Testis (tissue), 3 donors: ENCODE data around the gene NAPG. TPM values are rescaled to one million over a fixed set of nuclear protein-coding genes. Genes with fewer than 3 reads are reported as not detected.
"Not testable (repeated sequence)": the region's sequence is repeated elsewhere in the genome, so short reads cannot be mapped to it uniquely, and the experiment has no call there.

Experiments used
- DNase-seq: peaks from one replicate; pipeline ENCODE4 v3.0.0-alpha.2; 2019
- H3K27ac ChIP-seq, 2 donors: fragments of 200-600 bp; sonication (generic); one replicate each; pipeline ENCODE4 v1.5.1; 2019
- H3K27me3 ChIP-seq: fragments of 200-600 bp; sonication (generic); one replicate; pipeline ENCODE4 v1.5.1; 2019
- H3K36me3 ChIP-seq: fragments of 200-600 bp; sonication (generic); one replicate; pipeline ENCODE4 v1.5.1; 2017; ENCODE audit warnings: low read depth; ENCODE audit errors: missing control alignments
- H3K4me1 ChIP-seq: fragments of 200-600 bp; sonication (generic); one replicate; pipeline ENCODE4 v1.5.1; 2019
- H3K4me3 ChIP-seq, 2 donors: fragments of 200-600 bp; sonication (generic); one replicate each; pipeline ENCODE4 v1.5.1; 2017 to 2019
- H3K9me3 ChIP-seq: fragments of 200-600 bp; sonication (generic); one replicate; pipeline ENCODE4 v1.5.1; 2017
- POLR2A ChIP-seq: fragments of 450-650 bp; IDR thresholded peaks from one replicate; pipeline ENCODE4 v1.6.1; 2017; ENCODE audit warnings: antibody characterized with exemption, mild to moderate bottlenecking, moderate library complexity
- WGBS, 2 donors: methylation state at CpG; one replicate each; pipeline ENCODE4 v1.1.5; 2018; 5-methylcytosine and 5-hydroxymethylcytosine counted together
- intact Hi-C: fragments of 100-400 bp; cut with DNase I; formaldehyde crosslinking; loops from one replicate; pipeline ENCODE4 v1.15.1; 2023; ENCODE audit warnings: low total_unique reads
- polyA plus RNA-seq: library from polyadenylated mRNA; stranded (reverse); fragments of 350-450 nt; fragmentation: Illumina TruSeq; extraction: RNeasy Lipid Tissue Mini Kit (QIAGEN cat#74804); gene quantifications from one replicate; pipeline ENCODE4 v1.2.3, GENCODE V29; 2014; ENCODE audit warnings: low read depth, low replicate concordance; ENCODE audit not compliant: insufficient read depth
- total RNA-seq, 2 donors: library from RNA; depleted of rRNA; stranded (reverse); fragments of >200 nt; gene quantifications; one replicate each; pipeline ENCODE4 v1.2.3, GENCODE V29; 2016
- TF ChIP-seq, protein P1 (sequence below), 3 experiments: fragments of 450-650 bp in 2 of 3; fragments of 200-600 bp in 1 of 3; sonication (generic) in 1 of 3; IDR thresholded peaks; one replicate each; pipeline ENCODE4 v1.5.1; 2016 to 2019; ENCODE audit warnings: antibody characterized with exemption in 3 of 3, mild to moderate bottlenecking in 2 of 3, moderate library complexity in 1 of 3

The NAPG gene
- total and polyA plus RNA-seq, 3 donors from 2014 or later = 19.5 to 40.3 (median 33.5) TPM

DNA sequence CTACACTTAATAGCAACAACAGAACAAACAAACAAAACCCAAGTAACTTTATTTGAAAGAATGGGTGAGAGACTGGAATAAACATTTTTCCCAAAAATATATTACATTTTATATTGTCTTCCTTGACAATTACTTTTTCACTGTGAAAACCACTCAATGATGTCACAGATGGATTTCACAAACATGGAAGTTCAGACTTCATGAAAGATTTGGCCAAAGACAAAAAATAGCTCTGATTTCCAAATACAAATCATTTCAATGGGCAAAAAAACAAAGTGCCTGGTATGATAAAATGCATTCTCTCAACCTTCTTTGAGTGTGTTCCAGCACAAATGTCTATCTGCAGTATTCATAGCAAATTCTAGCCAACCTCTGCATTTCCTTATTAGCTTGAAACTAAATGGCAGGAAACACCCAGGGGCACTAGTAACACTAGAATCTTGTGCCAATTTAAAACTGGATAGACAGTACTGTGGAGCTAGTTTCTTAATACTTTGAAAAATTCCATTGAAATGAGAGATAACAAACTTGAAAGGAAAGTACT lies 28.5 kb upstream of the NAPG start:
- H3K27me3 ChIP-seq = no peaks in the 10 kb centered on the region
- no peak overlapping the region for H3K27ac ChIP-seq
- no peaks in the 10 kb centered on the region for H3K36me3 ChIP-seq
- no peaks in the 10 kb centered on the region for H3K9me3 ChIP-seq
- intact Hi-C loops = no loop called here
- TF ChIP-seq, protein P1, sequence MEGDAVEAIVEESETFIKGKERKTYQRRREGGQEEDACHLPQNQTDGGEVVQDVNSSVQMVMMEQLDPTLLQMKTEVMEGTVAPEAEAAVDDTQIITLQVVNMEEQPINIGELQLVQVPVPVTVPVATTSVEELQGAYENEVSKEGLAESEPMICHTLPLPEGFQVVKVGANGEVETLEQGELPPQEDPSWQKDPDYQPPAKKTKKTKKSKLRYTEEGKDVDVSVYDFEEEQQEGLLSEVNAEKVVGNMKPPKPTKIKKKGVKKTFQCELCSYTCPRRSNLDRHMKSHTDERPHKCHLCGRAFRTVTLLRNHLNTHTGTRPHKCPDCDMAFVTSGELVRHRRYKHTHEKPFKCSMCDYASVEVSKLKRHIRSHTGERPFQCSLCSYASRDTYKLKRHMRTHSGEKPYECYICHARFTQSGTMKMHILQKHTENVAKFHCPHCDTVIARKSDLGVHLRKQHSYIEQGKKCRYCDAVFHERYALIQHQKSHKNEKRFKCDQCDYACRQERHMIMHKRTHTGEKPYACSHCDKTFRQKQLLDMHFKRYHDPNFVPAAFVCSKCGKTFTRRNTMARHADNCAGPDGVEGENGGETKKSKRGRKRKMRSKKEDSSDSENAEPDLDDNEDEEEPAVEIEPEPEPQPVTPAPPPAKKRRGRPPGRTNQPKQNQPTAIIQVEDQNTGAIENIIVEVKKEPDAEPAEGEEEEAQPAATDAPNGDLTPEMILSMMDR (IDR thresholded peaks at IDR 0.05) = no peak
- no peak for TF ChIP-seq POLR2A
- H3K4me1 ChIP-seq = no peaks in the 10 kb centered on the region
- H3K4me3 ChIP-seq = no peak overlapping the region
- DNase-seq = no peak

DNA sequence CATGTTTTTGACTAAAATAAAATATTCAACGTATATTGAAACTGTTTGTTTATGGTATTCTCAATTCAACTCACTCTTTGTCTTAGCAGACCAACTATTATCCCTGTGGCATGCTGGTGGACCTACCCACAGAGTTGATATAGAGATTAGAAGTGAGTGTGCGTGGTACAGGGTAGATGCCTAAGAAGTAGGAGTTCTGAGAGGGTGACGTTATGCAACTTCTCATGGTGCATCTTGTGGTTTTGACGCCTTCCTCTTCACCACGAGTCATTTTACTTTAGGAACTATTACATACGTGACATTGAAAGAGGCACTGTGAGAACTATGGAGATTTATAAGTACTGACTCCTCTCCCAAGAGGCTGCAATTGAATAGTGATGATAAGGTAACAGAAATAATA lies 26.6 kb upstream of the NAPG start:
- intact Hi-C loops = no loop called here
- Histone ChIP-seq H3K4me1 (no peaks in the 10 kb centered on the region), H3K4me3 (no peak overlapping the region), H3K27me3 (no peaks in the 10 kb centered on the region), H3K27ac (no peak overlapping the region), H3K36me3 (no peaks in the 10 kb centered on the region), H3K9me3 (no peaks in the 10 kb centered on the region)
- WGBS, 2 donors = 86 to 90% methylated on average over 6 of the region's 6 CpGs
- TF ChIP-seq, protein P1 (IDR thresholded peaks at IDR 0.05) = no peak
- TF ChIP-seq POLR2A = no peak
- no peak for DNase-seq

DNA sequence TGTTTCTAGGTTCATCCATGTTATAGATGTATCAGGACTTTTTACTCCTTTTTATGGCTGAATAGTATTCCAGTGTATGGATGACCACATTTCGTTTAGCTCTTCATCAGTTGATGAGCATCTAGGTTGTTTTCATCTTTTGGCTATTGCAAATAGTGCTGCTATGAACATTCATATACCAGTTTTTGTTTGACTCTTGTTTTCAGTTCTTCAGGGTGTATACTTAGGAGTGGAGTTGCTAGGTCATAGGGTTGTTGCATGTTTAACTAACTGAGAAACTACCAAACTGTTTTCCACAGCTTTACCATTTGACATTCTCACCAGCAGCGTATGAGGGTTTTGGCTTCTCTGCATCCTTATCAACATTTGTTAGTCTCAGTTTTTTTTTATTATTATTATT lies 25.8 kb upstream of the NAPG start:
- intact Hi-C loops = no loop called here
- 73 to 92% methylated on average over 2 of the region's 2 CpGs for WGBS, 2 donors
- no peak for DNase-seq
- Histone ChIP-seq H3K4me1 (no peaks in the 10 kb centered on the region), H3K27ac (no peak overlapping the region), H3K9me3 (no peaks in the 10 kb centered on the region), H3K4me3 (no peak overlapping the region), H3K36me3 (no peaks in the 10 kb centered on the region), H3K27me3 (no peaks in the 10 kb centered on the region)
- TF ChIP-seq POLR2A = no peak
- TF ChIP-seq, protein P1 (IDR thresholded peaks at IDR 0.05) = no peak

DNA sequence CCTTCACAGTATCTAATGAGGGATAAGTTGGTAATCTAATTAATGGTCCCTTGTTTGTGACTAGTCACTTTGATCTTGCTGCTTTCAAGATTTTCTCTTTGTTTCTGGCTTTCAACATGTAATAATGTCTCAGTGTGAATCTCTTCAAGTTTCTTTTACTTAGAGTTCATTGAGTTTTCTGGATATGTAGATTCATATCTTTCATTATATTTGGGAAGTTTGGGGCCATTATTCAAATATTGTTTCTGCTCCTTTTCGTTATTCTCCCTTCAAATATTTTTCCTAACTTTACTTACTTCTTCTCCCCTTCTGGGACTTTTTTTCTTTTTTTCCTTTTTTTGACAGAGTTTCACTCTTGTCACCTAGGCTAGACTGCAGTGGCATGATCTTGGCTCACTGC lies 21.1 kb upstream of the NAPG start:
- no peak for TF ChIP-seq POLR2A
- TF ChIP-seq, protein P1 (IDR thresholded peaks at IDR 0.05) = no peak
- Histone ChIP-seq H3K27me3 (no peaks in the 10 kb centered on the region), H3K27ac (no peak overlapping the region), H3K9me3 (no peaks in the 10 kb centered on the region), H3K4me3 (no peak overlapping the region), H3K36me3 (no peaks in the 10 kb centered on the region), H3K4me1 (no peaks in the 10 kb centered on the region)
- no peak for DNase-seq
- intact Hi-C loops = no loop called here
- 76 to 91% methylated on average over 1 of the region's 1 CpG for WGBS, 2 donors

DNA sequence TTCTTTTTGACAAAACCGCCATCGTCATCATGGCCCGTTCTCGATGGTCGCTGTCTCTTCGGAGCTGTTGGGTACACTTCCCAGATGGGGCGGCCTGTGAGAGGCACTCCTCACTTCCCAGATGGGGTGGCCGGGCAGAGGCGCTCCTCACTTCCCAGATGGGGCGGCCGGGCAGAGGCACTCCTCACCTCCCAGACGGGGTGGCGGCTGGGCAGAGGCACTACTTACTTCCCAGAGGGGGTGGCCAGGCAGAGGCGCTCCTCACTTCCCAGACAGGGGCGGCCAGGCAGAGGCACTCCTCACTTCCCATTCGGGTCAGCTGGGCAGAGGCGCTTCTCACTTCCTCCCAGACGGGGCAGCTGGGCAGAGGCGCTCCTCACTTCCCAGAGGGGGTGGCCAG lies 19.9 kb upstream of the NAPG start:
- H3K27ac ChIP-seq, H3K4me3 ChIP-seq, H3K36me3 ChIP-seq, H3K9me3 ChIP-seq, intact Hi-C loops, H3K27me3 ChIP-seq, H3K4me1 ChIP-seq, DNase-seq: not testable (repeated sequence)
- WGBS, 2 donors = 90 to 100% methylated on average over 13 to 19 of the region's 19 CpGs
